Omental fat pad (tissue), 4 donors: ENCODE measurements around the gene MRPL16. TPM values are rescaled to one million over a fixed set of nuclear protein-coding genes. Genes with fewer than 3 reads are reported as not detected.
"Not testable (repeated sequence)": the region's sequence is repeated elsewhere in the genome, so short reads cannot be mapped to it uniquely, and the experiment has no call there.

ENCODE experiments used
- ATAC-seq: fragments of 150-250 bp; one replicate; pipeline ENCODE4 v1.9.1; 2016; ENCODE audit warnings: mild to moderate bottlenecking, moderate library complexity; ENCODE audit not compliant: low FRiP score
- DNase-seq: peaks from one replicate; pipeline ENCODE4 v3.0.0-alpha.2; 2019; ENCODE audit warnings: low spot score
- CTCF ChIP-seq, 3 donors: fragments of 450-650 bp; IDR thresholded peaks; one replicate each; pipeline ENCODE4 v1.5.1; 2016 to 2017; ENCODE audit warnings: antibody characterized with exemption in 3 of 3, mild to moderate bottlenecking in 3 of 3, moderate library complexity in 2 of 3
- total RNA-seq, 4 donors: library from RNA; depleted of rRNA; stranded (reverse); fragments of >200 nt; gene quantifications; one replicate each; pipeline ENCODE4 v1.1.0, GENCODE V29; 2016

Gene MRPL16
- total RNA-seq, 4 donors from 2014 or later, result 28.1 to 50.9 (median 38.3) TPM

- DNase-seq, result no peak
- ATAC-seq, result no peak
- TF ChIP-seq CTCF (IDR thresholded peaks at IDR 0.05), result no peak
Measured at GRCh38 chr11:59829358-59829757, 18.8 kb upstream of the MRPL16 start.

GRCh38 chr11:59822989-59823566 is 12.5 kb upstream of the MRPL16 start:
- no peak for TF ChIP-seq CTCF (IDR thresholded peaks at IDR 0.05)
- ATAC-seq (peak; percentile 44), DNase-seq (no peak)

GRCh38 chr11:59818572-59818971 is 8.0 kb upstream of the MRPL16 start:
- ATAC-seq, result no peak
- no peak for DNase-seq
- TF ChIP-seq CTCF (IDR thresholded peaks at IDR 0.05), result no peak

GRCh38 chr11:59816434-59816833 is 5.9 kb upstream of the MRPL16 start:
- not testable (repeated sequence) for ATAC-seq, DNase-seq

- no peak for ATAC-seq
- no peak for DNase-seq
- TF ChIP-seq CTCF (IDR thresholded peaks at IDR 0.05), result no peak
Measured at GRCh38 chr11:59815754-59816153, 5.2 kb upstream of the MRPL16 start.

GRCh38 chr11:59814021-59814420 is 3.4 kb upstream of the MRPL16 start:
- no peak for TF ChIP-seq CTCF (IDR thresholded peaks at IDR 0.05)
- no peak for ATAC-seq

GRCh38 chr11:59813364-59813763 is 2.8 kb upstream of the MRPL16 start:
- no peak for DNase-seq
- ATAC-seq, result no peak
- TF ChIP-seq CTCF (IDR thresholded peaks at IDR 0.05), result no peak

More at GRCh38 chr11:59814021-59814420, 3.4 kb upstream of the MRPL16 start:
- no peak for DNase-seq
